HG02642 (cell line): ENCODE data around the gene PKDREJ.
"Not testable (repeated sequence)": the region's sequence is repeated elsewhere in the genome, so short reads cannot be mapped to it uniquely, and the experiment has no call there.

ENCODE experiments used
- ATAC-seq: cut with Tn5 transposase; IDR thresholded peaks from one replicate; pipeline ENCODE4 v1.9.1; 2021; ENCODE audit warnings: mild to moderate bottlenecking; ENCODE audit not compliant: unreplicated experiment, poor library complexity

The PKDREJ gene

DNA sequence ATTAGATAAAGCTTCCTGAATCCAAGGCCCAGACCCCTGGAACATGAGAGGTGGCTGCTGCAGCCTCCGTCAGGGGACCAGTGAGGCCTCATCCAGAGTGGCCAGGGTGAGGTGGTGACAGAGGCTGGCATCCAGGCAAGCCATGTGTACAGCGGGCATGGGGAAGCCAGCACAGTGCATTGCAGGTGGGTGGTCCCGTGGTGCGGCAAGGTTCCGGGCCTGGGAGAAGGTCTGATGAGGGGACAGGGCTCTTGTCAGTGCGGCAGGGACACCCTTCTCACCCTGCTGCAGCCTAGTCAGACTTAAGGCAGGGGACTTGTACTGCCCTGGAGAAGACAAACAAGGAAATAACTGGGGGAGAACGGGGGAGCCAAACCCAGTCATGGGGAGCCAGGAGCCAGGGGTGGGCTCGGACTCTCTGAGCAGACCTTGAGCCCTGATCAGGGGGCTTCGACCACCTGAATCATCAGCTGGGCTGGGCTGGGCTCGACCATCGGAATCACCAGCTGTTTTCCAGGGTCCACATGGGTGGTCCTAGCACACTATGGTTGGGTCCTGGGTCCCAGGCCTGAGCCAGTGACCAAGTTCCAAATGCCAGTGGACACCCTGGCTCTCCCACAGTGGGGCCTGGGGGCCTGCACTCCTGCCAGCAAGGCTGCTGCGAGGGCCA lies 9.8 kb upstream of the PKDREJ start:
- no peak for ATAC-seq

DNA sequence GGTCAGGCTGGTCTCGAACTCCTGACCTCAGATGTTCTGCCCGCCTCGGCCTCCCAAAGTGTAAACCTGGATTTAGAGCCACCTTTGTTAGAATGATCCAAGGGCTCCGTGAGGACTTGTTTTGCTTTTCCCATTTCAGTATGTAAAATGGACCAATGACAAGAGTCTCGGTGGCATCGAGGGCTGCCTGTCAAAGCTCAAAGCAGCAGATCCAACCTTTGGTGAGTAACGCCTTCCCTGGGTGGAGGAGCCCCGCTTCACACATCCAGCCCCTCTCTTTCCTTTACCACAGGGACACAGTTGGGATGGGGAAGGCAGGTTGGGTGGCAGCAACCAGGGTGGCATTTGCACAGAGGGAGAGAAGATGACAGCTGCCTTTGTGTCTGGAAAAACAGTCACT lies 9.1 kb upstream of the PKDREJ start:
- ATAC-seq = no peak

DNA sequence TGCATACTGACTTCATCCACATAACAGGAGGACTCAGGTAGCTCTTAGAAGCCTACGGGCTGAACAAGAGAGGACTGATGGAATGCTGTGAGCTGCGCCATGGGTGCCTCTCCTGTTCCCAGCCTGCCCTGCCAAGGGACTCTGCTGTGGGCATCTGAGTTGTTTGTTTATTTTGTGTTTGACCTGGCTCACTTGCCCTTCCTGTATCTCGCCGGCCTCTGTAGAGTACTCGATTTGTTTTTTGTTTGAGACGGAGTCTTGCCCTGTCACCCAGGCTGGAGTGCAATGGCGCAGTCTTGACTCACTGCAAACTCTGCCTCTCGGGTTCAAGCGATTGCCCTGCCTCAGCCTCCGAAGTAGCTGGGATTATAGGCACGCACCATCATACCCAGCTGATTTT lies 6.4 kb upstream of the PKDREJ start:
- no peak for ATAC-seq

DNA sequence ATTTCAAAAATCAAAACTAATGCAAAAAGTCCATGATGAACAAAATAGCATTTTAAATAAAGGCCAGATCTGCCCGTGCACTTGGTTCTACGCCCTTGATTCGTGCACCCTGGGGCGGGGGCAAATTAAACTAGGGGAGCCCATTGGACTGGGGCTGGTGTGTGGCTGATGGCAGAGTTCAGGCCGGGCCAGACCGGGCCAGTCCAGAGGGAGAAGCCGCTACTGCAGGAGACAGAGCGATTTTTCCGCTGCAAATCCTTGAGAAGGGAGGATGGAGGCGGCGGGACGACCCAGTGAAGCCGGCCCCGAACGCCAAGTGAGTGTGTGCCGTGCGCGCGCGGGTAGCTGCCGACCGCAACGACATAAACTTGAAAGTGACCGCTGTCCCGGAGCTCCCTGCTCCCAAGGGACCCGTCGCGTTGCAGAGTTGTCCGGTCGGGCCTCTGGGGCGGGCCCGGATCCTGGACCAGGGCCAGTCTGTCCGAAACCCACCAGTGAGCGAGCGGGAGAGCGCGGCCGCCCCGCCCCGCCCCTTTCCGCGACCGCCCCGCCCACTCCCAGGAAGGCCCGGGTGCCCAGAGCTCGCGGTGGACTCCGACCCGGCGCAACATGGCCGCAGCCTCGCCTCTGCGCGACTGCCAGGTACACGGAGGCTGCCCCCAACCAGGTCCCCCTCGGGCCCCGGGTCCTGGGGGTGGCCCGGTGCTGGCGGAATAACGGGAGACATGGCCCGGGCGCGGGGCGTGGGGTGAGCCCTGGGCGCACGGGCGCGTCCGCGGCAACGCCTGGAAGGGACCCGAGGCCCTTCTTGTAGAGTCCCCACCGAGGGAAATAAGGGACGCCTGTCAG lies 4.5 kb upstream of the PKDREJ start, which contains the start of gene TTC38:
TSS of gene TTC38 (plus strand) at position 578 of the 849 bp plus-strand sequence. CDS start at position 610, 32 bp downstream.
- peak; percentile 88 for ATAC-seq

DNA sequence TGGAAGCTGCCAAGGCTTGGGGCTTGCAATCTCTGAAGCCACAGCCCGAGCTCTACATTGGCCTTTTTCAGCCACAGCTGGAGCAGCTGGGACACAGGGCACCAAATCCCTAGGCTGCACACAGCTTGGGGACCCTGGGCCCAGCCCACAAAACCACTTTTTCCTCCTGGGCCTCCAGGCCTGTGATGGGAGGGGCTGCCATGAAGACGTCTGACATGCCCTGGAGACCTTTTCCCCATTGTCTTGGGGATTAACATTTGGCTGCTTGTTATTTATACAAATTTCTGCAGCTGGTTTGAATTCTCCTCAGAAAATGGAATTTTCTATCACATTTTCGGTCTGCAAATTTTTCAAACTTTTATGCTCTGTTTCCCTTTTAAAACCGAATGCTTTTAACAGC lies 2.5 kb upstream of the PKDREJ start:
- ATAC-seq = not testable (repeated sequence)

DNA sequence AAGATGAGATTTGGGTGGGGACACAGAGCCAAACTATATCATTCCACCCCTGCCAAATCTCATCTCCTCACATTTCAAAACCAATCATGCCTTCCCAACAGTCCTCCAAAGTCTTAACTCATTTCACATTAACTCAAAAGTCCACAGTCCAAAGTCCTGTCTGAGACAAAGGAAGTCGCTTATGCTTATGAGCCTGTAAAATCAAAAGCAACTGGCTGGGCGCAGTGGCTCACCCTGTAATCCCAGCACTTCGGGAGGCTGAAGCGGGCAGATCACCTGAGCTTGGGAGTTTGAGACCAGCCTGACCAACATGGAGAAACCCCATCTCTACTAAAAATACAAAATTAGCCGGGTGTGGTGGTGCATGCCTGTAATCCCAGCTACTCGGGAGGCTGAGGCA lies 1.4 kb upstream of the PKDREJ start:
- ATAC-seq = not testable (repeated sequence)

DNA sequence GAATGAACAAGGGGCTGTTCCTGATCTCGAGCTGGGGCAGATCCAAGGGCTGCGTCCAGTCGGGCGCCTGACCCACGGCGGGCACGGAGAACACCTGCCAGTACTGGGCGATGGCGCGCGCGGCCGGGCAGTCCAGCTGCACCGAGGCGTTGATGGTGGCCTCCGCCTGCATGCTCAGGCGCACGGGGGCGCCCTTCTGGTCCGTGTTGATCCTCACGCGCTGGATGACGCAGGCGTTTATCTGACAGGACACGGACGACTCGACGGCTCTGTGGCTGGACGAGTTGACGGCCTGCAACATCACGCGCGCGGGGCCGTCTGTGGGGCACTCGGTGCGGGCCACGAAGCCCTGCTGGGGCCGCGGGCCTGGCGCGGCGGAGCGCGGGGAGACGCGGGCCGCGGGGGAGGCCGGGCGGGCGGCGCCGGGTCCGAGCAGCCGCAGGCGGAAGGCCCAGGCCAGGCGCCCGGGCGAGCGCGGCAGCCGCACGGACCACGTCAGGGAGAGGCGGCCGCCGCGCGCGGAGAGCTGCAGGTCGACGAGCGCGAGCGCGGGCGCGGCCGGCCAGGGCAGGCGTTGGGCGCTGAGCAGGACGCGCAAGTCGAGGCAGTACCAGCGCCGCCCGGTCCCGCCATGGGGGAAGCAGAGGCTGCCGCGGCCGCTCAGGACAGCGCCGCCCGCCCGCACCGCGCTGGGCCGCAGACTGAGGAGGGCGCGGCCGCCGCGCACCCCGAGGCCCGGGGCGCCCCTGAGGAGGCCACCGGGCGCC lies 511 bp downstream of the PKDREJ start:
- no peak for ATAC-seq

DNA sequence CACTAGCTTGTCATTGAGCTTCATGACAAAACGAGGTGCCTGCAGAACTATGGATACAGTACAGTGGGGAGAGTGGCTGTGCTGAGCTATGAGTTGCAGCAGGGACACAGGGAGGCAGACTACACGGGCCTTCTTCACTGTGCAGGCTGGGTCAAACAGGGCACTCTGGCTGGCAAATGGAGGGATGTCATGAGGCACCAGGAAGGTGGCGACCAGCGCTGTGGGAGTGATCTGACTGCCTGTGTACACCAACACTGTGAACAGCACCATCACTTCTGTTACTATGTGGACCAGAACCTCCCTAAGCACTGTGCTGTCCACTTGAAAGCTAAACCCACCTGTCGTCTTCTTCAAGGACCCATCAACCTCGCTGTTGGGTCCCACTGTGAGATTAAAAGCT lies 3.1 kb downstream of the PKDREJ start:
- no peak for ATAC-seq

DNA sequence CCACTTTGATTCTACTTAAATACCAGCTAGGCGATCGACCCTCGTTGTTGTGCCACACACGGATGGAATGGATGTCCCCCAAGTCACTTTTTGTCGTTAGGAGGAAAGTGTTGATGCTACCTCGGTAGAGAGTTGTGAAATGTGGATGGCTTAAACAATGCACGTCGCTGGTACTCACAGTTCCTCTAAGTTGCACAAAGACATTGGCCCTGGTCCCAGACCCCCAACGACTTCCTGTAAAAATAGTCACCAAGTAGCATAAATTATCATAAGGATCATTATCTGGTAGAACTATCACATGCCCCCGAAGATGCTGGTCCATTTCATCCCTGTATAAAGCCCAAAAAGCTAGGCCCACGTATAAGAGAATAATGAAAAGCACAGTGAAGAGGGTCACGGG lies 3.8 kb downstream of the PKDREJ start:
- no peak for ATAC-seq

DNA sequence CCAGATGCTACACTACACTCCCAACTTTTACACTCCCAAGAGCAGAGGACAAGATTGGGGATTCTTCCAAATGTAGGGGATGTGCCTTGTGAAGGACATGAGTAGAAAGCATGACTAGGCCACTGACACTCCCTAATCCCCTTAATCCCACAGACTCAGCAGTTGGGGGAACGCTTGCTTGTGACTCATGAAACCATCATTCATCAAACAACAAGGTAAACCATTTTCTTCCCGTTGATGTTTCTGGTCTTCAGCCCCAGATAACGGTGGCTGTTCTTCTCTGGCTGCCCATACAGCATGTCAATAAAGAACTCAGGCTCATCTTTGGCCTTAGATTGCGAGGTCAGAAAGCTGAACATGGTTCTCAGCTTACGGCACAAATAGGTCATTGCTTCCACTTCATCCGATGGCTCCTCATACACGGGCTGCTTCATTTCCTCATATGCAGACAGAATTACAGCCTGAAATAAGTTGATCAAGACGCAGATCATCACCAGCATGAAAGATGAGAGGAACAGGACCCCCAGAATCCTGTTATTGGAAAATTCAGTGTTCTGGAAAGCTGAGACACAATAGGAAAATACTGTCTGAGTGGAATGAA lies 6.7 kb downstream of the PKDREJ start:
- ATAC-seq = no peak

DNA sequence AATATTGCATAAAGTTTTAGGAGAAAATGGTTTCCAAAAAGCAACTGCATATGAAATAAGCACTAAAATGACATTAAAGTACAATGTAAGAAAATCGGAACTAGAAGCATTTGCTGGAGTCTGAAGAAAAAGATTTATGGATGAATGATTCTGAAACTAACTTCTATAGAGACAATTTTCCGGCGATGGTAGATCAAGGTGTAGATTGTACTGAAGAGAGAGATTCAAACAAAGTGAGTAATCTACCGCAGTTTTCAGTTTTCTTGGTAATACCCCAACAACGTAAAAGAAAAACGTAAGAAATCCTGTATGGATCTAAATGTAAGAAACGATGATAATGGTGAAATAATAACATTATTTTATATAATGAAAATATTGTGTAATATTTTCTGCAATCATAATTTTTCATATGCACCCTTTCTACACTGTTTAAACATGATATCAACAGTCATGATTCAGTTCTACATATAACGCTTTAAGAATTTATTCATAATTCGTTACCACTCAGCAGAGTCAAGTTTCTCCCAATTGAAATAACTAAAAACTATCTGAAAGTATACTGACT lies 11.2 kb downstream of the PKDREJ start:
- no peak for ATAC-seq

DNA sequence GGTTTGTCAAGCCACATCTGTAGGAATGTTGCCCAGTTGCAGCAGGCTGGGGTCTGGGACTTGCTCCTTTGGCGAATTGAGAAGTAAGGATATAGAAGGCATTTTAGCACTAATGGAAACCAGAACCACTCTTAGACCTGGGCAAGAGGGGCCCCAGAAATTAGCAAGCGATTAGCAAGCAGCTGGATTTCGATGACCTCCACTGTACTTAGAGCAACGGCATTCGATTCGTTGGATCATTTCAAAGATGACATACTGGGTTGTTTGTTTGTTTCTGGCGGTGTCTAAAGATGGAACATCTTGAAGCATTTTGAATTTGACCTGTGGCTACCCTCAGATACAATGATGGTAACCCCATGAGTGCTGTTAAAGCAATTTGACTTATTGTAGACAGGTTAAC lies 11.9 kb downstream of the PKDREJ start:
- no peak for ATAC-seq

DNA sequence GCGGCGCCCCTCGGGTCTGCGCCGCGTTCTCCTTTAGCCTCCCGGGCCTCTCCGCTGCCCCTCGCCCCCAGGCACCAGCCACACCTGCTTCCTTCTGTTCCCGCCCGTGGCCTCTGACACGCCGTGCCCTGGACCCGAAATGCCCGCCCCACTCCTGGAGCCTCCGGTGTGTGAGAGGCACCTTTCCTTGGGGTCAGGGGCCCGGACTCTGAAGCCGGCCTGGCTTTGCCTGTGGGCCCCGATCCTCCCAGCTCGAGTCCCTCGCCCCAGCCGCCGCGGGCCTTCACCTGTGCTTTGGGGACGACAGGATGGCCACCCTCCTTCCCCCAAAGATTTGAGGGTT lies 12.4 kb downstream of the PKDREJ start:
- ATAC-seq = no peak

DNA sequence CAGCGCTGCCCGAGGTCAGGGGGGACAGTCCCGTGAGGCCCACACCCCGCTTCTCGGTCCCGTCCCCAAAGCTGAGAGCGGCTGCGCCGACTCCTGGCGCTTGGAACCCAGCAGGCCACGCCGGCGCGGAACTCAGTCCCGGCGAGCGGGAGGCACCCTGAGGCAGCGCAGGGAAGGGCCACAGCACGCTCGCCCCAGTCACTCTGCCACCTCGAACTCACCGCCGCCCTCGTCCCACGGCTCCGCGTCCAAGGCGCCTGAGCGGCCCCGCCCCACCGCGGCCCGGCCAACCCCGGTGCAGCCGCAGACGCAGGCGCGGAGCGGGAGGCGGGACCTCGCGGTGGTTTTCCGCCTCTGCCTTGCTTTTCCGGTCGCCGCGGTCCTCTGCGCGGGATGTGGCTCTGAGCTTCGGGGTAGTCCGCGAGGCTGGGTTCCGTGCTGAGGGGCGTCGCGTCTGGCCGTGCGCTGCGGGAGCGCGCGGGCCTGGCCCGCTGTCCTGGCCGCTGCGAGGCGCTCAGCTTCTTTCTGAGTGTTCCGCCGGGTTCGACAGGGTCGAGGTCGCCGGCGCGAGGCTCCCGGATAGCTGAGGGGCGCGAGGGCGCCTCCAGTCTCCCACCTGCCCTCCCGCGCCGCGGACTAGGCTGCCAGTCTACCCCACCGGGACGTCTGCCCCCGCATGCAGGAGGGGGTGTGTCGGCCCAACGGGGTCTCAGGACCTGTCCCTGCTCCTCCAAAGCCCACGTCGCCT lies 12.9 kb downstream of the PKDREJ start, which contains the start of gene CDPF1:
TSS of gene CDPF1 (minus strand) at position 259 of the 748 bp plus-strand sequence. CDS start 2,009 bp downstream, outside the sequence.
- ATAC-seq = peak; percentile 85

DNA sequence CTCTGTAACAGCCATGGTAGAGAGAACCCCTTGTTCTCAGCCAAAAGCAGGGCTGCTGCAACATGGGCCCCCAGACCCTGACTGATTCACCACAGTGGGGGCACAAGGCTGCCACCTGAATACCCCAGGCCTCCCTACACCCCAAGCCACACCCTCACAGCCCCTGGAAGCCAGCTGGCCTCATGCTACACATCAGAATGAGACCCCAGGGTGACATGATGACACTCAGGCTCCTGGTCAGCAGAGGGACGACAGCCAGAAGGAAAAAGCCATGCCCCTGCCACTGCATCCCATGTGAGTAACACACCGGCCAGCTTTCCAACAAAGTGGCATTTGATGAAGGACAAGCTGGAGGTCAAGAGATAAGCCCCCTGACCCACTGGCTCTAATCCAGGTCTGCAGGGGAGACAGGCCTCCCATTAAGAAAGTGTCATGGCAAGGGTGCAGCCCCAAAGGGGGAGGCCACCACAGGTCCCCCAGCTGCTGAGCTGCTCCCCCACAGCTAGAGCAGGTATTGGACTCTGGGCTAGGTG lies 15.6 kb downstream of the PKDREJ start:
- no peak for ATAC-seq

DNA sequence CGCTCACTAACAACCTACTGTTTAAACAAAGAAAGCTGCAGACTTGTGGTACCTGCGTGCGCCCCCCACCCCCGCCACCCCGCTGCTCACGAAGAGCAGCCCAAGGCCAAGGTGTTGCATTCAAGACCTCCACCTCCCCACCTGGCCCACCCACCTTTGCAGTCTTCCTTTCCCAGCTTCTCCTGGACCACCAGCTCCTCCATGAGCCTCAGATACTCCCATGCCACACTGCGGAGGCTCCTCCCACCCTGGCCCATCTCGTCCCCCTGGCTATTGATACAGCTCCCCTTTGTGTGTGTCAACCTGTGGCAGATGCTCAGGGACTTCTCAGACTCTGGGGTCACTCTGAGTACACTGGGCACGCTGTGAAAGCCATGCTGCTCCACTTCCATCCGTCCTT lies 17.0 kb downstream of the PKDREJ start:
- no peak for ATAC-seq

DNA sequence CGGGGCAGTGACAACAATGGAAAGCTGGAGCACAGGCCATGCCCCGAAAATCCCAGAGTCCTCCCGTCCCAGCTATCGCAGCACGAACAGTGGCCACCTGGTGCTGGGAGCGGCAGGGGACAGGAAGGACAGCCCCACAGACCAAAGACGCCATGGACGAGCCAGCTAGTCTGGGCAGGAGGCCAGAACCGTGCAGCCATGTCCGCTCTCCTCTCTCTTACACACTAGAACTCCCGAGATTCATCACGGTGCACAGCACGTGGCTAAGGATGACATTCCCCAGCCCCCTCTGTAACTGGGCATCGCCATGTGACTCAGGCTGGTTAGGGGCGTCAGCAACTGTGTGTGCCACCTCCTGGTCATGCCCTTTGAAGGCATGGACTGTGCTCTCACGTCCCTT lies 17.6 kb downstream of the PKDREJ start:
- ATAC-seq = no peak

DNA sequence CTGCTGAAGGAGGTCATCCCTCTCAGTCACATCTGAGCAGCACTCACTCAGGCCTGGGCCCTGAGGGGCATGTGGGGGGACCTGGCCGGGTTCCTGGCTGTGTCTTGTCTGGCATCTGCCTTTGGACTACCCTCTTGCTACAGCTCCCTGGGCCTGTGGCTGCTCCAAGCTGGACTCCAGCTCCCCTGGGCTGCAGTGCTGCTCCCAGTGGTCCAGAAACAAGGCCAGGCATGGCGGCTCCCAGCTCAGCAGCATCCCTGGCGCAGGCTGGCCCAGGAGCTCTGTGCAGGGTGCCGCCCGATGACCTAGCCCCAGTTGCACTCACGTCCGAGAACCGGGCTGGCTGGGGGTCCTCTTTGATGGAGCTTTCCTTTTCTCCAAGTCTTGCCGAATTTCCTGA lies 18.4 kb downstream of the PKDREJ start:
- no peak for ATAC-seq

DNA sequence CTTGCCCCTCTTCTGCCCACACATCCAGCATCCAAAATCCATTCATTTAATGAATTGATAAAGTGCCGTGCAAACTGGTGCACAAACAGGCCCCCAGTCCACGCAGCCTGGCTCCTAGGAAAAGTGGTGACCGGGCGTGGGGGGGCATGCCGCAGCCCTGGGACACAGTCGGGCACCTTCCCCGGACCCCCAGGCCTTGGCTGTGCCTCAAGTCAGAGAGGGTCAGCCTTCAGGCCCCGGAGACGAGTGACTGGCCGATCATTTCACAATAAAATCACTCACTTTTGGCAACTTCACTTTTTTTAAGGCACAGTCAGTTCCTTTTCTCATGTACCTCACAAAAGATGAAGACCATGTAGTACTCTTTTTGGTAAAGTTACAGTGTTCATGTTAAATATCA lies 21.1 kb downstream of the PKDREJ start:
- ATAC-seq = no peak
